GM23338 (cell line): ENCODE measurements around the gene SELPLG.

Experiments used
- CREB1 ChIP-seq: fragments of 250-450 bp; sonication (Bioruptor Pico); IDR thresholded peaks from 2 replicates; pipeline ENCODE4 v1.5.0; 2020; ENCODE audit warnings: low read depth, mild to moderate bottlenecking, moderate library complexity
- CTCF ChIP-seq, 2 experiments: fragments of 200-600 bp in 1 of 2; sonication (generic) in 1 of 2; conservative IDR thresholded peaks; 2 replicates each; pipeline versions ENCODE4 v1.5.1 to v1.6.1; 2016 to 2017; ENCODE audit warnings: antibody characterized with exemption in 2 of 2, low read depth in 2 of 2, mild to moderate bottlenecking in 2 of 2, moderate library complexity in 1 of 2
- EZH2 ChIP-seq: fragments of 200-600 bp; sonication (generic); IDR thresholded peaks from one replicate; pipeline ENCODE4 v1.8.0; 2017; ENCODE audit warnings: antibody characterized with exemption, mild to moderate bottlenecking, low read depth; ENCODE audit not compliant: unreplicated experiment
- EZH2phosphoT487 ChIP-seq: fragments of 200-600 bp; sonication (generic); IDR thresholded peaks from one replicate; pipeline ENCODE4 v1.8.1; 2018; ENCODE audit warnings: antibody characterized with exemption; ENCODE audit not compliant: unreplicated experiment
- NANOG ChIP-seq: IDR thresholded peaks from 2 replicates; pipeline ENCODE4 v1.6.1; 2016; ENCODE audit warnings: antibody characterized with exemption, borderline replicate concordance
- POLR2AphosphoS5 ChIP-seq: IDR thresholded peaks from 2 replicates; pipeline ENCODE4 v1.6.1; 2016; ENCODE audit warnings: antibody characterized with exemption, low read depth
- STAT1 ChIP-seq: IDR thresholded peaks from one replicate; pipeline ENCODE4 v1.6.1; 2016; ENCODE audit warnings: antibody characterized with exemption; ENCODE audit not compliant: unreplicated experiment

- TF ChIP-seq POLR2AphosphoS5 (no peak), CTCF (conservative IDR thresholded peaks at IDR 0.05; ENCODE audit: low read depth in 2 of 2) (no peak), EZH2 (no peak), NANOG (no peak), EZH2phosphoT487 (no peak), CREB1 (CRISPR knock-in tag) (no peak), STAT1 (no peak)
Measured at GRCh38 chr12:108668542-108668941, 34.8 kb upstream of the SELPLG start.
